Heart left ventricle (tissue), 16 donors: ENCODE results near the gene TOP1. TPM values are rescaled to one million over a fixed set of nuclear protein-coding genes. Genes with fewer than 3 reads are reported as not detected.

Experiments
- ATAC-seq, 4 donors: fragments of 200-7000 bp; cut with Tn5 transposase; one replicate each; pipeline ENCODE4 v1.9.1; 2020 to 2022; ENCODE audit warnings: moderate library complexity in 4 of 4, mild to moderate bottlenecking in 3 of 4, moderate number of reproducible peaks in 1 of 4
- DNase-seq, 5 donors: peaks; one replicate each; pipeline ENCODE4 v3.0.0-alpha.2; 2020
- H3K27ac ChIP-seq, 12 donors: fragments of 200-600 bp; sonication (generic) in 4 of 12; one replicate each; pipeline versions ENCODE4 v1.5.0 to v1.8.0; 2016 to 2022; ENCODE audit warnings: mild to moderate bottlenecking in 2 of 12
- H3K27me3 ChIP-seq, 9 donors: fragments of 200-600 bp; sonication (generic) in 2 of 9; one replicate each; pipeline versions ENCODE4 v1.5.1 to v1.8.0; 2016 to 2022; ENCODE audit warnings: mild to moderate bottlenecking in 3 of 9
- H3K36me3 ChIP-seq, 9 donors: fragments of 200-600 bp; sonication (generic) in 2 of 9; one replicate each; pipeline versions ENCODE4 v1.5.0 to v1.8.0; 2018 to 2022; ENCODE audit warnings: mild to moderate bottlenecking in 2 of 9
- H3K4me1 ChIP-seq, 12 donors: fragments of 200-600 bp; sonication (generic) in 4 of 12; one replicate each; pipeline versions ENCODE4 v1.5.0 to v1.8.0; 2016 to 2022; ENCODE audit warnings: mild to moderate bottlenecking in 3 of 12
- H3K4me3 ChIP-seq, 12 donors: fragments of 200-600 bp; sonication (generic) in 4 of 12; one replicate each; pipeline versions ENCODE4 v1.5.0 to v1.8.0; 2017 to 2022; ENCODE audit warnings: mild to moderate bottlenecking in 9 of 12, moderate library complexity in 4 of 12
- H3K9me3 ChIP-seq, 12 donors: fragments of 200-600 bp; sonication (generic) in 4 of 12; one replicate each; pipeline versions ENCODE4 v1.5.0 to v1.8.0; 2016 to 2022; ENCODE audit warnings: mild to moderate bottlenecking in 1 of 12
- CTCF ChIP-seq, 12 donors: fragments of 200-600 bp; sonication (generic) in 4 of 12; IDR thresholded peaks; one replicate each; pipeline versions ENCODE4 v1.5.0 to v1.8.0; 2018 to 2022; ENCODE audit warnings: antibody characterized with exemption in 12 of 12, mild to moderate bottlenecking in 5 of 12
- POLR2A ChIP-seq, 2 donors: fragments of 450-650 bp; IDR thresholded peaks; one replicate each; pipeline ENCODE4 v1.6.1; 2017; ENCODE audit warnings: antibody characterized with exemption in 2 of 2, mild to moderate bottlenecking in 2 of 2, moderate library complexity in 2 of 2
- WGBS, 4 donors: extraction: QIAGEN DNeasy Blood & Tissue Kit in 2 of 4; methylation state at CpG; one replicate each; pipeline versions ENCODE4 v1.1.5 to v1.1.7; 2013 to 2018; 5-methylcytosine and 5-hydroxymethylcytosine counted together
- intact Hi-C, 10 donors: fragments of 100-400 bp; cut with DNase I; formaldehyde crosslinking; loops; one replicate each; pipeline versions ENCODE4 v1.11.1 to v1.14.2; 2022
- polyA plus RNA-seq, 2 donors: library from polyadenylated mRNA; stranded (reverse); fragments of 200-250 nt; gene quantifications; one replicate each; pipeline ENCODE4 v1.2.3, GENCODE V29; 2013
- total RNA-seq, 9 donors: library from RNA; depleted of rRNA in 2 of 9; stranded (reverse); fragments of >200 nt in 2 of 9; fragmentation: NEBNext Ultra II Directional in 3 of 9; extraction: Animal tissue kit (Norgen Biotek cat#: 25700) in 3 of 9; gene quantifications; one replicate each; pipeline versions ENCODE4 v1.1.0 to v1.2.4, GENCODE V29; 2016 to 2023
- donor health status: ischemic (EF 13 %, LVEDD 7.1; RV severe dilation, severe dysfunction).
- donor health status: healthy with polysubstance abuse.
- donor health status: DM: no; HTN: yes; CAD: no.
- donor health status: DM: no; HTN: no; CAD: no.
- donor health status: ischemic (EF 25% LVEDD 6.9; RV normal size, moderate dysfunction).
- donor health status: ischemic (EF 25% LVEDD 5.7; RV mildly dilated, moderate dysfunction).
- donor health status: healthy.
- donor health status: DM: yes; HTN: yes; CAD: no.
- donor health status: ischemic (EF 35%, LVEDD 5.7; RV mildly dilated, moderate dysfunction).
- donor health status: nonischemic (EF 11% LVEDD 7.7; RV severe dilation, severe dysfunction).
- donor health status: DM: yes; HTN: yes; CAD: no.
- donor health status: PGD.
- donor health status: ischemic (EF 29% LVEDD 5.4; RV normal size, mild dysfunction).
- donor health status: nonischemic (EF 23%, LVEDD 6.1; RV moderate dilation, normal function).

Gene TOP1
- total and polyA plus RNA-seq, 11 donors = 11.6 to 32.3 (median 21.4) TPM

GRCh38 chr20:41166201-41167117, 137.8 kb downstream of the TOP1 start:
- WGBS, 4 donors = 91 to 93% (median 92%) methylated on average over 23 to 27 of the region's 27 CpGs
- Histone ChIP-seq H3K36me3 (peaks cover 4 to 100% (median 93%) of the 10 kb centered on the region in 9 donors), H3K4me3 (no peak overlapping the region), H3K27me3 (no peaks in the 10 kb centered on the region), H3K27ac (no peak overlapping the region), H3K9me3 (no peaks in the 10 kb centered on the region), H3K4me1 (peaks cover 0 to 16% (median 7%) of the 10 kb centered on the region in 12 donors)
- no peak for TF ChIP-seq POLR2A (IDR thresholded peaks at IDR 0.05)
- no peak for TF ChIP-seq CTCF (IDR thresholded peaks at IDR 0.05)
- ATAC-seq = no peak
- intact Hi-C loops = no loop called here
- DNase-seq = peak in 2 of 5 donors; percentile 15 to 18

- Histone ChIP-seq H3K9me3 (no peaks in the 10 kb centered on the region), H3K4me3 (no peak overlapping the region), H3K27me3 (no peaks in the 10 kb centered on the region), H3K27ac (no peak overlapping the region), H3K4me1 (peaks cover 0 to 16% (median 7%) of the 10 kb centered on the region in 12 donors), H3K36me3 (peaks cover 4 to 100% (median 97%) of the 10 kb centered on the region in 9 donors)
- intact Hi-C loops = no loop called here
- DNase-seq (peak in 2 of 5 donors; percentile 9 to 11), ATAC-seq (peak in 1 of 4 donors; percentile 3)
- 89 to 92% (median 91%) methylated on average over 3 of the region's 3 CpGs for WGBS, 4 donors
- TF ChIP-seq CTCF (IDR thresholded peaks at IDR 0.05) = no peak
- no peak for TF ChIP-seq POLR2A (IDR thresholded peaks at IDR 0.05)
Observed at GRCh38 chr20:41167118-41167470, 138.5 kb downstream of the TOP1 start.

- intact Hi-C loops = no loop called here
- no peak for ATAC-seq
- DNase-seq = peak in 3 of 5 donors; percentile 8 to 18 (median 15)
- Histone ChIP-seq H3K4me3 (no peak overlapping the region), H3K27me3 (no peaks in the 10 kb centered on the region), H3K9me3 (no peaks in the 10 kb centered on the region), H3K4me1 (peaks cover 1 to 16% (median 11%) of the 10 kb centered on the region in 12 donors), H3K27ac (peak overlapping the region in 2 of 12 donors; percentile 1 to 3), H3K36me3 (peaks cover 4 to 100% (median 97%) of the 10 kb centered on the region in 9 donors)
- no peak for TF ChIP-seq CTCF (IDR thresholded peaks at IDR 0.05)
- 86 to 93% (median 91%) methylated on average over 11 of the region's 11 CpGs for WGBS, 4 donors
Observed at GRCh38 chr20:41167481-41168253, 139.0 kb downstream of the TOP1 start.
